ENCODE data around the gene MEF2A.

MEF2A gene

GRCh38 chr15:99554880-99555488 lies 10.8 kb upstream of the MEF2A start:
- no peaks in the 10 kb centered on the region for H3K36me3 Mint-ChIP-seq (ENCODE audit: low read depth)
- DNase-seq = no peak
- no peaks in the 10 kb centered on the region for H3K9me3 Mint-ChIP-seq
- H3K27me3 Mint-ChIP-seq = no peaks in the 10 kb centered on the region
- H3K4me1 Mint-ChIP-seq = peaks cover 8% of the 10 kb centered on the region
- H3K4me3 Mint-ChIP-seq = no peak overlapping the region
- no peak for ATAC-seq
- H3K27ac Mint-ChIP-seq = no peak overlapping the region

GRCh38 chr15:99556011-99556410 lies 9.8 kb upstream of the MEF2A start:
- no peak overlapping the region for H3K4me3 Mint-ChIP-seq
- H3K27ac Mint-ChIP-seq = no peak overlapping the region
- ATAC-seq (no peak), DNase-seq (no peak)
- peaks cover 2% of the 10 kb centered on the region for H3K4me1 Mint-ChIP-seq
- no peaks in the 10 kb centered on the region for H3K9me3 Mint-ChIP-seq
- no peaks in the 10 kb centered on the region for H3K36me3 Mint-ChIP-seq (ENCODE audit: low read depth)
- no peaks in the 10 kb centered on the region for H3K27me3 Mint-ChIP-seq

DNA sequence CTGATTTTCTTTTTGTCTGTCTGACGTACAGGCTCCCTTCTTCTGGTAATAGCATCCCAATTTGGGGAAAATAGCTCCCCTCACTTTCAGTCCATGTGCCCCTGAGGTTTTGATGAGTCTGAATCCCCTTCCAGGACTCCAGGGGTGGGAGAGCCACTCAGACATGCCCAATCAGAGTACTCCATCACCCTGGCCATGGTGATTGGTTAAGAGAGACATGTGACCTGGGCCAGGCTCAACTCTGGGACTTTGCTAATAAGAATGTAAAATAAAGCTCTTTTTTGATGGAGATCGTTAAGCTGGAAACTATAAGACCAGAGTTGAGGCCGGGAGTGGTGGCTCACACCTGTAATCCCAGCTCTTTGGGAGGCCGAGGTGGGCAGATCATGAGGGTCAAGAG lies 9.2 kb upstream of the MEF2A start:
- Mint-ChIP-seq H3K36me3 (ENCODE audit: low read depth) (no peaks in the 10 kb centered on the region), H3K9me3 (no peaks in the 10 kb centered on the region), H3K27ac (no peak overlapping the region), H3K4me1 (peaks cover 2% of the 10 kb centered on the region), H3K4me3 (no peak overlapping the region), H3K27me3 (no peaks in the 10 kb centered on the region)
- ATAC-seq (no peak), DNase-seq (no peak)

- no peak overlapping the region for H3K27ac Mint-ChIP-seq
- H3K9me3 Mint-ChIP-seq = no peaks in the 10 kb centered on the region
- H3K4me3 Mint-ChIP-seq = no peak overlapping the region
- H3K36me3 Mint-ChIP-seq (ENCODE audit: low read depth) = no peaks in the 10 kb centered on the region
- no peak for DNase-seq
- peaks cover 2% of the 10 kb centered on the region for H3K4me1 Mint-ChIP-seq
- no peak for ATAC-seq
- no peaks in the 10 kb centered on the region for H3K27me3 Mint-ChIP-seq
These were observed 7.7 kb upstream of the MEF2A start for GRCh38 chr15:99558084-99558483.

- Mint-ChIP-seq H3K36me3 (ENCODE audit: low read depth) (no peaks in the 10 kb centered on the region), H3K4me1 (peaks cover 2% of the 10 kb centered on the region), H3K4me3 (no peak overlapping the region), H3K9me3 (no peaks in the 10 kb centered on the region), H3K27ac (no peak overlapping the region), H3K27me3 (no peaks in the 10 kb centered on the region)
- no peak for ATAC-seq
- no peak for DNase-seq
These were observed 7.2 kb upstream of the MEF2A start for GRCh38 chr15:99558571-99558970.

- ATAC-seq (no peak), DNase-seq (no peak)
- Mint-ChIP-seq H3K27ac (no peak overlapping the region), H3K36me3 (ENCODE audit: low read depth) (no peaks in the 10 kb centered on the region), H3K9me3 (no peaks in the 10 kb centered on the region), H3K4me3 (no peak overlapping the region), H3K27me3 (no peaks in the 10 kb centered on the region), H3K4me1 (peaks cover 11% of the 10 kb centered on the region)
These were observed 4.1 kb upstream of the MEF2A start for GRCh38 chr15:99561476-99562230.

DNA sequence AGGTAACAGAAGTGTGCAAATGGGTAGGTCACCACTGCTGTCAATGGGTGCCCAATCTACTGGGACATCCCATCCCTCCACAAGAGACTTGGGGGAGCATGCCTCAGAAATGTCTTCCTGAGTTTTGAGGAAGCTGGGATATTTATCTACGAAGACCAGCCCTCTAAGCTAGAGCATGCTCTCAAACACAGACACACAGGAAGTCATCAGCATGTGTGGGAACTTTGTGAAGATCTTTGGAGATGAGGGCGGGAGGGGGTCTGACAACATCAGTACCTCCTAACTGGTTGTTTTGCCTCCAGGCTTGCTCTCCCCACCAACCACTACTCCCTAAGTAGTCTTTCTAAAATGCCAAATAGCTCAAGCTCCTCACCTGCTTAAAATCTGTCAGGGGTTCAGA lies 3.5 kb upstream of the MEF2A start:
- Mint-ChIP-seq H3K36me3 (ENCODE audit: low read depth) (no peaks in the 10 kb centered on the region), H3K27ac (no peak overlapping the region), H3K4me3 (no peak overlapping the region), H3K9me3 (no peaks in the 10 kb centered on the region), H3K4me1 (peaks cover 15% of the 10 kb centered on the region), H3K27me3 (no peaks in the 10 kb centered on the region)
- DNase-seq = no peak
- ATAC-seq = no peak

- Mint-ChIP-seq H3K27me3 (no peaks in the 10 kb centered on the region), H3K27ac (peak overlapping the region; percentile 20), H3K4me1 (peaks cover 31% of the 10 kb centered on the region), H3K9me3 (no peaks in the 10 kb centered on the region), H3K36me3 (ENCODE audit: low read depth) (no peaks in the 10 kb centered on the region), H3K4me3 (peak overlapping the region; percentile 66)
- ATAC-seq = no peak
- DNase-seq = no peak
These were observed 1.3 kb upstream of the MEF2A start for GRCh38 chr15:99564221-99565048.

DNA sequence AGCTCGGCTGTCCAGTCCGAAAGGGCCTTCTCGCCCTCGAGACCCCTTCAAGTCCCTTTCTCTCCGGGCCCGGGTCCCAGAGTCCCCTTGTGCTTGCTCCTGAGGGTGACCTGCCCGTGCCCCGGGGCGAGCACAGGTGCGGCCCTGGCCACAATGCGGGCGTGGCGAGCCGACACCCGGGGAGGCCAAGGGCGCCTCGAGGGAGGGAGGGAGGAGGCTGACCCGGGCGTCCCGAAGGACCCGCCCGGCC lies 810 bp upstream of the MEF2A start:
- no peaks in the 10 kb centered on the region for H3K27me3 Mint-ChIP-seq
- no peak overlapping the region for H3K27ac Mint-ChIP-seq
- peaks cover 31% of the 10 kb centered on the region for H3K4me1 Mint-ChIP-seq
- H3K4me3 Mint-ChIP-seq = peak overlapping the region; percentile 66
- H3K9me3 Mint-ChIP-seq = no peaks in the 10 kb centered on the region
- ATAC-seq (no peak), DNase-seq (no peak)
- no peaks in the 10 kb centered on the region for H3K36me3 Mint-ChIP-seq (ENCODE audit: low read depth)

DNA sequence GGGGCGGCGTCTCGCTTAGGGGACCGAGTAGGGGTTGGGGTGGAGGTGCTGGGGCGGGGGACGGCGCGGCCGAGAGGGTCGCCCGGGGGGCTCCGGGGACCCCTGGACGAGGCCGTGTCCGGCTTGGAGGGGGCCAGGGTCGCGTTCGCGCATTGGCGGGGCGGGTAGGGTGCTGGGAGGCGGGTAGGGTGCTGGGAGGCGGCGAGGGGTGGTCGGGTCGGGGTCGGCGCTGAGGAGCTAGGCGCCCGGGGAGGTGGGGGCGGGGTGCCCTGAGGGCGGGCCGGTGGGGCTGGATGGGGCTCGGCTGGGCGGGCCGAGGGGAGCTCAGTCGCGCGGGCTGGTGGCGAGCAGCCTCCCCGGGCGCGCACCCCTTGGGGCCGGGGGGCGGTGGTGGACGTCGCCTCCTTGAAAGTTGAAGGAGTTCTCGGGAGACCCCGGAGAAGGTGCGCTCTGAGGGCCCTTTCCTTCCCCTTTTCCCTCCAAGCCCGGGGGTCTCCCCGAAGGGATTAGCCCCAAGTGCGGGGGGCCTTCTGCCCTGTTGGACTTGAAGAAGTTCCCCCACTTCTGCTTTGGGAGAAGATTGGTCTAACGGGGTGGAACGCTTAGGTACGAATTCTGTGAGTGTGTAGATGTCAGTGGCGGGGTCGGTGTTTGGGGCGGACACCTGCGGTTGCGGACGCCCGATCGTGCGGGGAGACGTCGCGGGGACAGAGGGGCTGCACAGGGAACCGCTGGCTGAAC lies 543 bp downstream of the MEF2A start:
- no peaks in the 10 kb centered on the region for H3K9me3 Mint-ChIP-seq
- H3K27me3 Mint-ChIP-seq = no peaks in the 10 kb centered on the region
- peak overlapping the region; percentile 93 for H3K27ac Mint-ChIP-seq
- ATAC-seq (no peak), DNase-seq (peak; percentile 30)
- peak overlapping the region; percentile 99 for H3K4me3 Mint-ChIP-seq
- H3K4me1 Mint-ChIP-seq = peaks cover 40% of the 10 kb centered on the region
- H3K36me3 Mint-ChIP-seq (ENCODE audit: low read depth) = no peaks in the 10 kb centered on the region

- Mint-ChIP-seq H3K4me3 (no peak overlapping the region), H3K27me3 (no peaks in the 10 kb centered on the region), H3K9me3 (no peaks in the 10 kb centered on the region), H3K4me1 (peaks cover 59% of the 10 kb centered on the region), H3K36me3 (ENCODE audit: low read depth) (no peaks in the 10 kb centered on the region), H3K27ac (no peak overlapping the region)
- ATAC-seq (no peak), DNase-seq (no peak)
These were observed 3.0 kb downstream of the MEF2A start for GRCh38 chr15:99568625-99569352.

DNA sequence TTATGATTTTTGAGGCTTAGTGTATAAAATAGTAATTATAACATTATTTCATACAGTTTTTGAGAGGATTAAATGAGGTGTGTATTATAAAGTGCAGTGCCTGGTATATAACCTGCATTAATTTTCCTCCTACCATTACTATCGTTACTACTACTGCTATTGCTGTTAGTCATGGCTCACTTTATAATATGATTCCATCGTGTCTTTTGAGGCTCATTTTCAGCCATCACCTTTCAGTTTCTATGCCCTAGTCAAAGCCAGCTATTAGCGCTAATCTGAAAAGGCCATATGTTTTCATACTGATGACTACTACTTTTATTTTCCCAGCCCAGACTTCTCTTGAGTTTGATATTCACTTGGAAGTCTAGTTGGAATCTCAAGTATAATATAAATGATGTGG lies 5.5 kb downstream of the MEF2A start:
- Mint-ChIP-seq H3K27me3 (no peaks in the 10 kb centered on the region), H3K4me1 (peaks cover 62% of the 10 kb centered on the region), H3K9me3 (no peaks in the 10 kb centered on the region), H3K4me3 (no peak overlapping the region), H3K27ac (no peak overlapping the region), H3K36me3 (ENCODE audit: low read depth) (peaks cover 6% of the 10 kb centered on the region)
- DNase-seq = no peak
- peak; percentile 53 for ATAC-seq

GRCh38 chr15:99574048-99574447 lies 8.3 kb downstream of the MEF2A start:
- no peak for ATAC-seq
- Mint-ChIP-seq H3K4me3 (no peak overlapping the region), H3K4me1 (peaks cover 61% of the 10 kb centered on the region), H3K27me3 (no peaks in the 10 kb centered on the region), H3K36me3 (ENCODE audit: low read depth) (peaks cover 6% of the 10 kb centered on the region), H3K27ac (no peak overlapping the region), H3K9me3 (no peaks in the 10 kb centered on the region)
- DNase-seq = no peak

GRCh38 chr15:99574502-99574901 lies 8.7 kb downstream of the MEF2A start:
- H3K27ac Mint-ChIP-seq = no peak overlapping the region
- no peaks in the 10 kb centered on the region for H3K9me3 Mint-ChIP-seq
- H3K4me1 Mint-ChIP-seq = peaks cover 60% of the 10 kb centered on the region
- no peak for DNase-seq
- H3K36me3 Mint-ChIP-seq (ENCODE audit: low read depth) = peaks cover 6% of the 10 kb centered on the region
- no peak overlapping the region for H3K4me3 Mint-ChIP-seq
- no peak for ATAC-seq
- H3K27me3 Mint-ChIP-seq = no peaks in the 10 kb centered on the region

Data from activated naive CD8-positive, alpha-beta T cell treated with anti-CD3 and anti-CD28 coated beads, Interleukin-2, amount 50 U/mL, for 24 hours (primary cell).